GM15510 (cell line): ENCODE data around the gene YBEY.

Experiments used
- POLR2A ChIP-seq: IDR thresholded peaks from 3 replicates; pipeline ENCODE4 v1.6.1; 2011; ENCODE audit warnings: borderline replicate concordance; ENCODE audit not compliant: insufficient read length; ENCODE audit errors: extremely low read depth

YBEY gene

GRCh38 chr21:46314441-46315020 is 28.4 kb downstream of the YBEY start:
- TF ChIP-seq POLR2A: no peak

- no peak for TF ChIP-seq POLR2A
These were observed 30.7 kb downstream of the YBEY start for GRCh38 chr21:46316708-46317324.

- TF ChIP-seq POLR2A: no peak
These were observed 31.7 kb downstream of the YBEY start for GRCh38 chr21:46317710-46318463.

GRCh38 chr21:46318464-46318845 is 32.3 kb downstream of the YBEY start:
- peak; percentile 18 for TF ChIP-seq POLR2A

GRCh38 chr21:46319186-46319585 is 33.0 kb downstream of the YBEY start:
- TF ChIP-seq POLR2A: no peak

GRCh38 chr21:46320331-46320801 is 34.2 kb downstream of the YBEY start:
- no peak for TF ChIP-seq POLR2A

GRCh38 chr21:46322351-46323226 is 36.4 kb downstream of the YBEY start:
- TF ChIP-seq POLR2A: no peak

- TF ChIP-seq POLR2A: no peak
These were observed 37.1 kb downstream of the YBEY start for GRCh38 chr21:46323227-46323709.

- peak; percentile 85 for TF ChIP-seq POLR2A
These were observed 37.7 kb downstream of the YBEY start, which contains the start of the genes C21orf58 and PCNT for GRCh38 chr21:46323710-46324389. Gene C21orf58, minus strand, starts transcription at chr21:46323870. Its CDS starts 1,132 bp downstream, at chr21:46322738. Gene PCNT, plus strand, starts transcription at chr21:46324156. Its CDS starts 73 bp downstream, at chr21:46324229.

- peak; percentile 60 for TF ChIP-seq POLR2A
These were observed 38.4 kb downstream of the YBEY start for GRCh38 chr21:46324390-46325072.

GRCh38 chr21:46325073-46325912 is 39.2 kb downstream of the YBEY start:
- TF ChIP-seq POLR2A: no peak

GRCh38 chr21:46326110-46326703 is 40.1 kb downstream of the YBEY start:
- no peak for TF ChIP-seq POLR2A
